Ovary (tissue), 3 donors: ENCODE measurements around the gene GYG2.

Experiments
- POLR2A ChIP-seq: fragments of 450-650 bp; IDR thresholded peaks from one replicate; pipeline ENCODE4 v1.6.1; 2017; ENCODE audit warnings: antibody characterized with exemption, mild to moderate bottlenecking, moderate library complexity
- TF ChIP-seq, protein P1 (sequence below), 3 donors: fragments of 450-650 bp in 2 of 3; fragments of 200-600 bp in 1 of 3; IDR thresholded peaks; one replicate each; pipeline versions ENCODE4 v1.5.1 to v1.8.0; 2016 to 2022; ENCODE audit warnings: antibody characterized with exemption in 3 of 3, mild to moderate bottlenecking in 1 of 3
- donor health status: DM: no; HTN: no; CAD: no.

DNA sequence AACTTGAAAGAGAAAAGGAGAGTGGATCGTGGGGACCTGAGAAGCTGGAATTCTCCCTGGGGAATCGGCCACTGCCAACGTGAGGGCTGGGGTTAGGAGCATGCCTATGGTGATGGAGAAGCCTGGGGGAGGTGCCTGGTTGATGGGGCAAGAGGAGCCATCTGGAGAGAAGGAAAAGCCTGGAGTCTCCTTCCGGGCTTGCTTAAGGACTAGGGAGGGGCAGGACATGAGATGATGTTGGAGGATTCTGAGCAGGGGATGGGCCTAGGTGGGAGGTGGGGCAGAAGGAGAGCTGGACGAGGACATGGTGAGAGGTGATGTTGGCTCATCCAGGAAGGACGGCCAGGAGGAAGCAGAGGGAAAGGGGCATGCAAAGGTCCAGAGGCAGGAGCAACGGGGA lies 35.0 kb upstream of the GYG2 start:
- TF ChIP-seq POLR2A = no peak
- TF ChIP-seq, protein P1, sequence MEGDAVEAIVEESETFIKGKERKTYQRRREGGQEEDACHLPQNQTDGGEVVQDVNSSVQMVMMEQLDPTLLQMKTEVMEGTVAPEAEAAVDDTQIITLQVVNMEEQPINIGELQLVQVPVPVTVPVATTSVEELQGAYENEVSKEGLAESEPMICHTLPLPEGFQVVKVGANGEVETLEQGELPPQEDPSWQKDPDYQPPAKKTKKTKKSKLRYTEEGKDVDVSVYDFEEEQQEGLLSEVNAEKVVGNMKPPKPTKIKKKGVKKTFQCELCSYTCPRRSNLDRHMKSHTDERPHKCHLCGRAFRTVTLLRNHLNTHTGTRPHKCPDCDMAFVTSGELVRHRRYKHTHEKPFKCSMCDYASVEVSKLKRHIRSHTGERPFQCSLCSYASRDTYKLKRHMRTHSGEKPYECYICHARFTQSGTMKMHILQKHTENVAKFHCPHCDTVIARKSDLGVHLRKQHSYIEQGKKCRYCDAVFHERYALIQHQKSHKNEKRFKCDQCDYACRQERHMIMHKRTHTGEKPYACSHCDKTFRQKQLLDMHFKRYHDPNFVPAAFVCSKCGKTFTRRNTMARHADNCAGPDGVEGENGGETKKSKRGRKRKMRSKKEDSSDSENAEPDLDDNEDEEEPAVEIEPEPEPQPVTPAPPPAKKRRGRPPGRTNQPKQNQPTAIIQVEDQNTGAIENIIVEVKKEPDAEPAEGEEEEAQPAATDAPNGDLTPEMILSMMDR (IDR thresholded peaks at IDR 0.05) = no peak
